Left hindlimb (tissue), 1 donor: ENCODE measurements around the gene LAMTOR1.
A peak's percentile ranks its signal among the peaks of the same experiment; 100 is the strongest.
"Not testable (repeated sequence)": the region's sequence is repeated elsewhere in the genome, so short reads cannot be mapped to it uniquely, and the experiment has no call there.

Experiments used
- DNase-seq: peaks from one replicate; pipeline ENCODE4 v3.0.0-alpha.2; 2018

Gene LAMTOR1

GRCh38 chr11:72102946-72103753, at the start of gene LAMTOR1:
LAMTOR1 (minus strand) TSS chr11:72103297; CDS start chr11:72103224, 73 bp downstream.
- peak; percentile 99 for DNase-seq

- DNase-seq = no peak
Observed at GRCh38 chr11:72150882-72151281, 47.8 kb upstream of the LAMTOR1 start.

- no peak for DNase-seq
Observed at GRCh38 chr11:72146625-72147024, 43.5 kb upstream of the LAMTOR1 start.

- no peak for DNase-seq
Observed at GRCh38 chr11:72144807-72145565, 41.9 kb upstream of the LAMTOR1 start.

- DNase-seq = not testable (repeated sequence)
Observed at GRCh38 chr11:72142543-72142942, 39.4 kb upstream of the LAMTOR1 start.

- not testable (repeated sequence) for DNase-seq
Observed at GRCh38 chr11:72142086-72142485, 39.0 kb upstream of the LAMTOR1 start.

GRCh38 chr11:72141066-72141465, 38.0 kb upstream of the LAMTOR1 start:
- no peak for DNase-seq

- DNase-seq = no peak
Observed at GRCh38 chr11:72140661-72141060, 37.6 kb upstream of the LAMTOR1 start.

- no peak for DNase-seq
Observed at GRCh38 chr11:72139500-72139899, 36.4 kb upstream of the LAMTOR1 start.

GRCh38 chr11:72138821-72139390, 35.8 kb upstream of the LAMTOR1 start:
- no peak for DNase-seq

GRCh38 chr11:72136684-72137262, 33.7 kb upstream of the LAMTOR1 start:
- no peak for DNase-seq

GRCh38 chr11:72135891-72136683, 33.0 kb upstream of the LAMTOR1 start:
- DNase-seq = no peak

GRCh38 chr11:72135473-72135872, 32.4 kb upstream of the LAMTOR1 start, which contains the start of gene FOLR3:
FOLR3 (plus strand) TSS chr11:72135725; CDS start chr11:72135953, 228 bp downstream.
- not testable (repeated sequence) for DNase-seq

GRCh38 chr11:72132646-72133045, 29.5 kb upstream of the LAMTOR1 start:
- DNase-seq = no peak

GRCh38 chr11:72129381-72129780, 26.3 kb upstream of the LAMTOR1 start:
- no peak for DNase-seq

- no peak for DNase-seq
Observed at GRCh38 chr11:72127923-72128322, 24.8 kb upstream of the LAMTOR1 start.

GRCh38 chr11:72125956-72126355, 22.9 kb upstream of the LAMTOR1 start:
- DNase-seq = no peak

- no peak for DNase-seq
Observed at GRCh38 chr11:72124046-72124445, 20.9 kb upstream of the LAMTOR1 start.

GRCh38 chr11:72123117-72123653, 20.1 kb upstream of the LAMTOR1 start:
- no peak for DNase-seq

GRCh38 chr11:72122607-72123006, 19.5 kb upstream of the LAMTOR1 start:
- DNase-seq = no peak

- DNase-seq = no peak
Observed at GRCh38 chr11:72120930-72121329, 17.8 kb upstream of the LAMTOR1 start.

GRCh38 chr11:72119198-72119597, 16.1 kb upstream of the LAMTOR1 start:
- no peak for DNase-seq
